DMS53 (cell line): ENCODE results near the gene ELF5.

Experiments
- DNase-seq: peaks from one replicate; lab custom pipeline; 2025; lab: John Stamatoyannopoulos, UW

The ELF5 gene

DNA sequence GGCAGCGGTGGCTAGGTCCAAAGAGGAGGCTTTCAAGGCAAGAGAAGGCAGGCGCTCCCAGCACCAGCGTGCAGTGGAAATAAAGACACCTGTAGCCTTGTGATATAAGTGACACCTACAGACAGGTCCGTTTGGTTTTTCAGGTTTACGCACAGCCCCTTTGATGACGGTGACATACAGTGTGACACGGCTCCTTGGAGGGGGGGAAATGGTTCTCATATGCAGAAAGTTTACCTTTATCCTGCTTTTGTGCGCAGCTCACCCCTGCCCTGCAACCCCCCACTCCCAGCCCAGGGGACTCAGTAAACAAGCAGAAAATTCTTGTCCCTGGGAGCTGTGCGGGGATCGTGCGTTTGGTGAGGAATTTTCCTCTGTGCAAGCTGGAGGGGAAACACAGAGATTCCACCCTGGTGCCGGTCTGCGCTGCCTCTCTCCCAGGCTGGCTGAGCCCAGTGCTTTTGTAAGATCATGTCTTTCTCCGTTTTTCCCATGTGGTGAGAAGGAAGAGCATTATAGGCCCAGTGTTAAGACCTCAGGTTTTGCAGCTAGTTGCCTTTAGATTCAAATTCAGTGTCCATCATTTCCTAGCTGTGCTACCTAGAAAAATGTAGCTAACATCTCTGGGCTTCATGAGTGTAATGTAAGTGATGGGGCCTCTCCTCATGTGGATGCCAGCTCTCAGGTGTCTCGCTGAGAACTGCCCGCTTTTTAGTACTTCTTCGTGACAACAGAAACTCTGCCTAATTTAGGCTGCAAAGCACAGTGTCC is at the start of gene ELF5:
Gene ELF5, minus strand, starts transcription at position 113 of the 768 bp plus-strand sequence. CDS start 8,045 bp downstream, outside the sequence.
- DNase-seq = peak; percentile 84

DNA sequence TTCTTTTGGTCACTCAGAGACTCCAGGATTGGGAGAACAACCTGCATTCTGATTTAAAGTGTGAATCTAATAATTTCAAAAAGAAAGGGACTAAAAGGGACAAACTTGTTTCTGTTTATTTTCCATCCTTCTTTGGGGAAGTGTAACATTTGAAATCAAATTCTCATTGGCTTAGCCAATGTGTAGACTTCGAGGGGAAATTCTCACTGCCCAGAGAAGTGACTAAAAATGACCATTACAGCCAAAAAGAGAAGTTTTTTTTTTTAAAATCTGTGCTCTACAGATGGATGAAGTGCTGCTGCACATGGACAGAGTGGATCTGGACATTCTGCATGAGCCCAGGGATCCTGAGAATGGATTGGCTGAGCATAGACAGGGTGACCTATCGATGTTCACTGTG is 49.4 kb upstream of the ELF5 start:
- no peak for DNase-seq

DNA sequence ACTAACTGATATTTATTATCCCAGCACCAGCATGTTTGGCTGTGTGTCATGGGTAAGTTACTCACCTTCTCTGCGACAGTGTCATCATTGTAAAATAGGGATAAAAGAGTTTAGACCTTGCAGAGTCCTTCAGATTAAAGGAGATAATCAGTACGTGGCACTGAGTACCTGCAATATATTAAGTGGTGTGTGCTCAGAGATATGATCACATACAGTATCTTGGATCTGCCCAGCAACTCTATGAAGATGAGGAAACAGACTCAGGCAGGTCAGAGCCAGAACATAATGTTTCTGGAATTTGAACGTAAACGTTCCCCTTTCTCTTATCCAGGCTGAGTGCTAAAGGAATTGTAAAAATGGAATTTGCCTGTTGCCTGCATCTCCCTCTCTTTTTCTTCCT is 46.9 kb upstream of the ELF5 start:
- DNase-seq = no peak

DNA sequence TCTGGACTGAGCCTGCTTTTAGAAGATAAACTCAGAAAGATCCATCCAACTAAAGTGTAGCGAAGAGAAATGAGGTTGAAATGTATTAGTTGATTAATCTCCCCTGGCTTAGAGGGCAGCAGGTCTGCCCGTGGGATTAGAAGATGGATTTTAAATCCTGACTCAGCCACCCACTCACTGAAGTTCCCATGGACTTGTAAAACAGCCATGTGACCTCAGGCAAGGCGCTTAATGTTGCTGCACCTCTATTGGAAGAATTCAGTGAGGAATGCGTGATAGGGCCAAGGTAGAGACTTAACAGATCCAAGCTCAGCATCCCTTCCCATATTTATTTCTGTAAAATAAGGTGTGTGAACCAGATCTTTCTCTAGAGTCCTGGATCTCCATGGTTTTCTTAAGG is 45.1 kb upstream of the ELF5 start:
- no peak for DNase-seq

DNA sequence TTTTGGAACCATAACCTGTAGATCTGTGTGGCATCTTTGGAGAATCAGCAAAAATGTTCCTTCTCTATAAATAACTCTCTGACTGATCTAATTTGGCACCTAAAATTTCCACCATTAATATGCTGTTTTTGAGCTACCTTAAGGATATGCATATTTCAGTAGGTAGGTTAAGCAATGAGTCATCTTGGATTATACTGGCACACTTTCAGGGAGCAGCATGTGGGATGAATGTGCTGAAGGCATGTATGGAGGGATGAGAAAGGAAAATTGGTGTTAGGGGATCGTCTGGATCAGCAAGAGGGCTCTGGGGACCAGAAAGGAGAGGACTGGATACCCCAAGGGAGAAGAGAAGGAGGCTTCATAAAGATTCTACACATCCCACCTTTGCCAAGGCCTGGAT is 44.6 kb upstream of the ELF5 start:
- no peak for DNase-seq

DNA sequence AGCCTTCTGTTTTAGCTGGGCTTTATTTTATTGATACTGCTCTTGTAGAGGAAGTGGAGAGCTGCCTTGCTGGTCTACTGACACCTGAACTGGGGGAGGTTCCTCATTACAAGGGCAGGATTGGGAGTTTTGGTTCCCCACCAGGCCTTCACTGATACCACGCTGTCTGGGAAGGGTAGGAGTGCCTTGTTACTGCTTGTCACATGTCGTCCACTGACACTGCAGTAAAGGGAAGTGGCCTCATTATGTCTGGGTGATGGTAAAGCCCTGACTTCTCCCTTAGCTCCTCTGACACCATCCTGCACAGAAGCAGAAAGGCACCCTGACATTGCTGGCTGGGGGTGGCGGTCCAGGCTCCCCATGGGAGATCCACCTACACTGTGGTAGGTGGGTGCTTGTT is 38.7 kb upstream of the ELF5 start:
- DNase-seq = no peak

DNA sequence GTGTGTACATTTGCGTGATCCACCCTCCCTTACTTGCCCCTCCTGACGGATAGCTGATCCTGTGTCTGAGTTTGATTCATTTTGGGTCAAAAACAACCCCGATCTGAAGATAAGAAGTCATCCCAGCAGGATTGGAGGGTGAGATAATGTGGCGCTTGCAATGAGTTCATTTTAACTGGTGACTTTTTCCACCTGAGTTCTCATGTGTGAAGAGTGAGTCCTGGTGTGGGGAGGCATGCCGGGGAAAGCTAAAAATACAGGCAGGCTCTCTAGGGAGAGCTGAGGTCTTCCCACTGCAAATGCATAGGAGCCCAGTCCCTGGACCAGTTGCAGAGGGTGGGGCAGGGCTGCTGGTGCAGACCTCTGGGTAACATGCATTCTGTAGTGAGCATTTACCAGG is 35.7 kb upstream of the ELF5 start:
- DNase-seq = no peak

DNA sequence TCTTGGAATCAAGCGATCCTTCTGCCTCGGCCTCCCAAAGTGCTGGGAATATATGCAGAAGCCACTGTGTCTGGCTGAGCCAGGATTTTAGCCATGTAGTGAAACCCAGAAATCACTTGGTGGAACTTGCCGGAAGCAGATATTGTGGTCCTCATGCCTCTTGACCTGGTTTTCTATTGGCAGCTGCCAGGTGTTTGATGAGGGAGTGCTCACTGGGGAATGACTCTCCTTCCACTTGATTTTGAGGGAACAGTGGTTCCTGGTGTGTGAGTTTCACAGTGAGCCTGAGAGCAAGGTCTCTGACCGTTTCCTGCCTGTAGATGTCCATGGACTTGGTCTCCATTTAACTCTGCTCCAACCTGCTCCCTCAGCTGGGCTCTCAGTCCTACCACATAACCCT is 34.7 kb upstream of the ELF5 start:
- peak; percentile 56 for DNase-seq

DNA sequence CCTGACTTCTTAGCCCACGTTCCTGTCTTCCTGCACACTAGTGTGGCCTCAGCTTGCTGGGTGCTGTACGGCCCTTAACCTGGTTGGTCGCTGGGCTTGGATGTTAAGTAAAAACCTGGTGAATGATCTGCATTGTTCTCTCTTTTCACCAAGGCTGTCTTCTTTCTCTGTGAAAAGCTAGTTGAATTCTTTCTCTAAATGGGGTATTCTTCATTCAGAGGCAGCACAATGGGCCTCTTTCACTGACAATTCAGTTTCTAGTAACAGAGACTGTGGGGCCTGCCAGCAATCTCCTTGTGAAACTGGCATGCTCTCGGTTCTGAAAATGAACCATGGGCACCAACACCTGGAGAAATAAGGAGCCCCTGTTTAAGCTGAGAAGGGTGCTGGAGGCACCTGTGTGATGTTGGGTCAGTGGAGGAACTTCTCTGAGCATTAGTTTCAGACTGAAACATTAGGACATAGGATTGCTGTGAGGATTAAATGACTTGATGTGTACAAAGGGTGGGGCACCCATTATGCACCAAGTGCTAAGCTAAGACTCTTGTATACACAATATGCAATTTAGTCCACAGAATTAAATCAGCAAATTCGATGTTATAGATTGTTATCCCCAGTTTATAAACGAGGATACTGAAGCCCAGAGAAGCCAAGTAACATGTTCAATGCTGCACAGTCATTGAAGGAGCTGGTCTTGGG is 33.1 kb upstream of the ELF5 start:
- peak; percentile 36 for DNase-seq

DNA sequence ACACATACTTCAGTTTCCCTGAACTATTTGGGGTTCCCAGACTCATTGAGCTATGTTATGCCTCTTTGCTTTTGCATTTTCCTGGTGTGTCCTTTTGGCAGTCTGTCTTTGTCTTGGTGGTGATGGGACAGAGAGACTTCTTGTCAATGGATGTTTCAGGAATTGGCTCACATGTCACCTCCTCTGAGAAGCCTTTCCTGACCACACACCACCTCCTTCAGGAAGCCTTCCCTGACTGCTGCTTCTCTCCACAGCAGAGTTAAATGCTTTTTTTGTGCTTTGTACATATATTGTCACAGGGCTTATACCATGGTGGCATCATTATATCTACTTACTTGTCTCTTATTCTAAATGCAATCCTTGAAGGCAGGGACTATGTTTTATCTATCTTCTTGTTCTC is 28.5 kb upstream of the ELF5 start:
- DNase-seq = no peak

DNA sequence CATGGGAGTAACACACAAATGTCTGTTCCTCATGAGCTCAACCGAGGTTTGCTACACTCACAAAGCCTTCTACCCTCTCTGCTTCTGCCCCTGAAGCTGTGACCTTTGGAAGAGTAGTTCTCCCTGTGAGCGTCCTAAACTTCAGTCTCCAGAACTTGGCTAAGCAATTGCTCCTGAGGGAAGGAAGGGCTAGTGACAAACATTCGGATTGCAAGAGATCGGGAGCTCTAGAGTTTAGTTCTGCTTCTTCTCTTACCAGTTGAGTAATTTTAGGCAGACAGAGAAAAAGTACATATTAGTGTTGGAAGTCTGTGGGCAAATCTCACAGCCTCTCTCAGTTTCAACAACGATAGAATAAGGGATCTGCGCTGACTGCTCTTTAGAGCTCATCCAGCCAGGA is 27.3 kb upstream of the ELF5 start:
- DNase-seq = no peak

DNA sequence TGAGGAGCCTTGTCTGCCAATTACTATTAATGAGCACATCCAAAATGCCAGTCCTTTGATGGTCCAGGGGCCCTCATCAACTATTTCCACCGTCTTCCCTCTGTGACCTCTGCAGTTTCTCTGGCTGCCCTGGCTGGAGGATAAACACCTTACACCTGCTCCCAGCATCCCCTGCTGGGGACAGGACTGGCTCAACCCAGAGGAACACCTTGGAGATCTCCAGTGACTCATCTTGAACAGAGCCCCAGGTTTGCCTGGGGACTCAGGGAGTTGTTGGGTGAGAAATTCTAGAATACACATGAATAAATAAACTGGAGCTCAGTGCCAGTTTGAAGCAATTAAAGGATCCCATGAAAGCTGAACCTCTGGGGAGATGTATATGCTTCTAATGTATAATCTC is 24.0 kb upstream of the ELF5 start:
- peak; percentile 70 for DNase-seq

DNA sequence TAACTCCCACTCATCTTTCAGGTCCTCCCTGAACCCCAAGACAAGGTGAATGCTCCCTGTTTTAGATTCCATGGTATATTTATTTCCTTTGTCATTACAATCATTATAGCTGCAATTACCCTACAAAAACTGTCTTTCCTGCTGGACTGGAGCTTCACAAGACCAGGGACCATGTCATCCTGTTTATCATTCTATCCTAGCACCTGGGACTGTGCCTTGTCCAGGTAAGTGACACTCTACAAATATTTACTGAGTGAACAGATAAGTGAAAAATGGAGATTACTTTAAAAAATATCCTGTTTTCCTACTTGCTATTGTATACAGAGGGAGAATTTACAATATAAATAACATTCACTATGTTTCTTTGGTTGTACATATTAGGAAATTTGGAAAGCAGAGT is 22.5 kb upstream of the ELF5 start:
- peak; percentile 91 for DNase-seq

DNA sequence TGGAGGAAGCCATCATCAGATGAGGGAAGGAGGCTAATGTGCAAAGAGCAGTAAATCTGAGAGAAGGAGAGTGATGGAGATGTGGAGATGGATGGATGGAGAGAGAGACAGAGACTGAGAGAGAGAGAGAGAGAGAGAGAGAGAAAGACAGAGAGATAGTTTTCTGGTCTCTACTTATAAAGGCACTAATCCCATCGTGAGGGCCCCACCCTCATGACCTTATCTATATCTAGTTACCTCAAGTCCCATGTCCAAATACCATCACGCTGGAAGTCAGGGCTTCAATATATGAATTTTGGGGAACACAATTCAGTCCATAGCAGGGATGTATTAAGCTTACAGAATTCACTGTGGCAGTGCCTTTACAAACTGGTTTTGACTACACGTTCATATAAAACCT is 21.2 kb upstream of the ELF5 start:
- no peak for DNase-seq

DNA sequence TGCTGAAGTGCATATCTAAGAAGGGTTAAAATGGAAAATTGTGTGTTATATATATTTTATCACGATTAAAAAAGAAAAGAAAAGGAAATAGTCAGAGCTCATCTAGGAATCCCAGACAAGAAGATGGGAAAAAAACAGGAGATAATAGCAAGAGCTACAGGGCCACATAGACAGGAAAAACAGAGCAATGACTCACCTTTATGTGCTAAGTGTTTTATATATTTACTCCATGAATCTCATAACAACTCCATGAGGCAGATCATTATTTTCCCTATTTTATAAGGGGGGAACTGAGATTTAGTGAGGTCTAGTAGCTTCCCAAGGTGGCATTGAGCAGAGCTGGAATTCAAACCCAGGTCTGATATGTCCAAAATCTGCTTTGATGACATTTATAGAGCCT is 18.1 kb upstream of the ELF5 start:
- DNase-seq = peak; percentile 48

DNA sequence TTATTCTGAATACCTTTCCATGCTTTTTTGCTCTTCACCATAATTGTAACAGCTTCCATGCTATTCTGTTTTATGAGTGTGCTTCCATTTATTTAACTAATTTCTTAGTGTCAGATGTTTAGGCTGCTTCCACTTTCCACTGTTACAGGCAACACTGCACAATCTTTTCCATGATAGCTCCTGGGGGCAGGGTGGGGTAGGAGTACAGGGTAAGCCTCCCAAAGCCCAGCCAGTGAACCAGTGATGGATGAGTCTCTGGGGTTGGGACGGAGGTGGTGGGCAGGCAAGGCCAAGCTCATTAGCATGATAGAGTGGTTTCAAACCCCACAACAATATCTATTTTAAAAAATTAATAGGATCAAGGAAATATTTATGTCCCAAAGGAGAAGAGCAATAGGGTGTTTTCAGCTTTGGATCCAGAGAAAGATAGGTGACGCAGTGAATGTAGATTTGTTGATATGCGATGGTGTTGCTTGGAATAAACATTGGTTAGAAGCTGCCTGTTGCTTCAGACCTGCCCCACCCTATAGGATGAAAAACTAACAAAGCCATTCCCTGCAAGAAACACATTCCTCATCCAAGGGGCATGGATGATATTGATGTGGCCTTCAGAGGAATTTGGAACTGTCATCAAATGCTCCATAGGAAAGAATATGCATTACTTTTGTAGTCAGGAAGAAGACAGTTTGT is 17.1 kb upstream of the ELF5 start:
- no peak for DNase-seq

DNA sequence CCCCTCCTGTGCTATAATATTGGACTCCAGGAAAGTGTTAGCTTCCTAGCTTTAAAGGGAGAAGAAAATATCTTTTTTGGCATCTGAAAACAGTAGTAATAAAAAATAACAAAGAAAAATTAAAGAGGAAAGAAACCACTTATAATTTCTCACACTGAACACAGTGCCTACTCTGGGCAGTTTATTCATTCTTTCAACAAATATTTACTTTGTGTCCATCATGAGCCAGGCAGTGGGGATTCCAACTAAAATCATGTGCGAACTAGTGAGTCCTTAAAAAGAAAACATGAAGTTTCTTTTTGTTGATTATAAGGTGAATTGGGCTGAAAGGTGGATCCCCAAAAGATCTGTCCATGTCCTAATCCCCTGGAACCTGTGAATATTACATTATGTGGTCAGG is 16.0 kb upstream of the ELF5 start:
- peak; percentile 43 for DNase-seq

DNA sequence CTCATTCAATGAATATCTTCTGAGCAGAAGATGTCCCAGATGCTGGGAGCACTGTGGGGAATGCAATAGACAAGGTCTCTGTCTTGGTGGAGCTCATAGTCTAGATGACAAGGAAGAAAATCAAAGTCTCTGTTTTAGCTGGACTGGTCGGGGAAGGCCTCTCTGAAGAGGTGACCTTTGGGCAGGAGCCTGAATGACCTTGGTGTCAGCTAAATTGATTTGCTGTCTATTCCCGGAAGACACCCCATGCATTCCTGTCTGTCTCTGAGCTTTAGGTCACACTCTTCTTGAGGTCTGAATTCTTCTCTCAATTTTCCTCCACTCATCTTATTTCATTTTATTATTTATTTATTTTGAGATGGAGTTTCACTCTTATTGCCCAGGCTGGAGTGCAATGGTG is 14.5 kb upstream of the ELF5 start:
- no peak for DNase-seq

DNA sequence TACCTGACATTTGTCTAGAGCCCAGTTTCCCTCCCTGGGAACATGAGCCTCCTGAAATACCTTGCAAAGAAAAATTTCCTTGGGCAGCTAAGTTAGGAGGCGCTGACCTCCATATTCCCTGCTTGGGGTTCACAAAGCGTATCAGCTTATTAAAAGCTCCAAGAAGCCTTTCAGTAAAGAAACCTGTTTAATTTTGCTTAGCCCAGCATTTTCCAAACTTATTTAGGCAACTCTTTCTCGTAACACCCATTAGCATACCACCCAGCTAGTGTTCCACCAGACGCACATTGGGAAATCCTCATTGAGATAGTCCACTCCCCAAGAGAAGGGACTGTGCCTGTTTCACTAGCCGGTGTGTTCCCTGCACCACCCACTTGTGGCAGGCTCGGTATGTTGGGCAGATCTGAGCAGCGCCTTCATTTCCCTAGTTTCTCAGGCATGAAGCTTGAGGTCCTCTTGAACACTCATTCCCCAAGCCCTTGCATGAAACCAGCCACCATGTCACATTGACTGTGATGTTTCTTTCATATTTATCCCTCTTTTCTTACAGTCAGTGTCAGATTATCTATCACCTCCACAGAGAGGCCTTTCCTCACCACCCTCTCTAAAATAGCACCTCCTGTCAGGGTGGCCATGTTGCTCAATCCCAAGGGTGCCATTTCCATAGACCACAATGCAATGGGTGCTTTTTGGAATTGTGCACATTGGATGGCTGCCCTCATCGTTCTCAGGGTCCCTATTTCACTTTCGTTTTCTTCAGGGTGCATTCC is 12.5 kb upstream of the ELF5 start:
- DNase-seq = no peak

DNA sequence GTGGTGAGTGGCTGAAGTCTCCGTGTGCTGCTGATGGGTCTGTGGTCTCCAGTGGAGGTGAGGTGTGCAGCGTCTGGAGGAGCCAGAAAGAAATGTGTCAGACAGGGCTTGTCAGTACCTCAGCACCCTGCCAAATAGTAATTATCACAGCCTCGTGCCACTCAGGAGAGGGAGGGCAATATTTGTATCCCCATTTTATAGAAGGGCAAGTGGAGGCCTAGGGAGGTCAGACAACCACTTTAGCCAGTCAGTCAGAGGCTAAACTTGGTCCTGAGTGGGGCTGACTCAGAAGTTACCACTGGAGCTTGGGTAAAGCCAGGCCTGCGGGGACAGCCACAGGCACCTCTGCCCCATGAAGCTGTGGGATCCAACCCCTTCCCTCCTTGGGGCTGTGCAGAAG is 11.5 kb upstream of the ELF5 start:
- DNase-seq = no peak

DNA sequence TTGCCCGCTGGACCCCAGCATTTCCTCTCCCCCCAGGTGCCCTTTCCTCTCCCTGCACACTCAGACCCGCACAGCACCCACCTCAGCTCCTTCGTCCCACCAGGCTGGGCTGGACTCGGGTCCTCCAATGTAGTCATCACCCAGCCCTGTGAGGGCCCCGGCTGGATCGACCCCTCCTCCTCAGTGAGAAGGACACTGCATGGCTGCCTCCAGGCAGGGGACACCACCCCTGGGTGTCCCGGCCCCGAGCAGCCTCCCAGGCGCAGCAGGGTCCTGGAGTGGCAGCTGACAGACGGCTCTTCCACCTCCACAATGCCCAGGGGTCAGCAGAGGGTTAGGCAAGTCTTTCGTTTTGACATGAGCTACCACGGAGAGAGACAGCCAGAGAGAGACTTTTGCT is 11.1 kb upstream of the ELF5 start:
- no peak for DNase-seq

DNA sequence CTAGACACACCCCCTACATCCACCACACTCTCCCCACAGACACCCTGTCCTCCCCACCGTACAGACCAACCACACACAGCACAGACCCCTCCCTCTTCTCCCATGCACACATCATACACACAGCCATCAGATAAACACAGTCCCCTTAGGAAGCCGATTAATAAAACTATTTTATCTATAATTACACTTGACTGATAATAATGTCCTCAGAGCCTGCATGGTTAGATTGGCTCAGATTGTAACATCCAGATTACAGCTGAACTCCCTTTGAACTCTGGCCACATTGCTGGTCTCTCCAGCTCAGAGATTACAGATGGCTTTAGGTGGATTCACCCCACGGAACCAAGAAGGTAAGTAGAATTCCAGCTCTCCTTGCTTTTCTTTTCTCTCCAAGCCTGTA is 9.5 kb upstream of the ELF5 start:
- DNase-seq = no peak
